T-cell (primary cell): ENCODE results near the gene MTA3. TPM values are rescaled to one million over a fixed set of nuclear protein-coding genes. Genes with fewer than 3 reads are reported as not detected.
A peak's percentile ranks its signal among the peaks of the same experiment; 100 is the strongest.
"Not testable (repeated sequence)": the region's sequence is repeated elsewhere in the genome, so short reads cannot be mapped to it uniquely, and the experiment has no call there.

Experiments used
- ATAC-seq, 4 experiments: fragments of 200-7000 bp in 3 of 4; fragments of 150-1000 bp in 1 of 4; cut with Tn5 transposase; replicated peaks in 1 of 4; 1 replicate in 3 of 4; 2 replicates in 1 of 4; pipeline ENCODE4 v1.10.0; 2021; ENCODE audit warnings: moderate library complexity in 3 of 4, mild to moderate bottlenecking in 2 of 4, moderate number of reproducible peaks in 1 of 4
- CTCF ChIA-PET, 2 donors: fragments of 300-600 bp; sonication (Branson Sonifier 250); formaldehyde crosslinking; loops; one replicate each; lab custom pipeline; 2022; ENCODE audit warnings: antibody characterized with exemption in 2 of 2; lab: Charles Lee
- POLR2A ChIA-PET, 2 donors: fragments of 300-600 bp; sonication (Branson Sonifier 250); formaldehyde crosslinking; loops; one replicate each; lab custom pipeline; 2022; ENCODE audit warnings: antibody characterized with exemption in 2 of 2; lab: Charles Lee
- DNase-seq, 35 experiments: peaks; one replicate each; pipeline versions ENCODE4 v3.0.0 to v3.0.0-alpha.2; 2013 to 2023
- H3K27ac ChIP-seq: one replicate; pipeline ENCODE4 v1.5.1; 2013; ENCODE audit warnings: low read length
- H3K27me3 ChIP-seq, 2 experiments: replicated peaks in 1 of 2; 1 replicate in 1 of 2; 2 replicates in 1 of 2; pipeline versions ENCODE4 v1.6.1 to v1.7.0; 2013; ENCODE audit warnings: low read length in 1 of 2, mixed read lengths in 1 of 2; ENCODE audit not compliant: control insufficient read depth in 2 of 2, insufficient read depth in 2 of 2; ENCODE audit errors: extremely low read depth in 1 of 2
- H3K36me3 ChIP-seq, 2 donors: 1 replicate in 1 of 2; 2 replicates in 1 of 2; pipeline versions ENCODE4 v1.6.1 to v1.7.0; 2013; ENCODE audit warnings: low read length in 1 of 2; ENCODE audit not compliant: control insufficient read depth in 2 of 2, insufficient read depth in 1 of 2; ENCODE audit errors: extremely low read depth in 1 of 2
- H3K4me1 ChIP-seq, 2 experiments: 1 replicate in 1 of 2; 2 replicates in 1 of 2; pipeline versions ENCODE4 v1.6.1 to v1.7.0; 2013; ENCODE audit warnings: low read length in 2 of 2, mixed read lengths in 1 of 2; ENCODE audit not compliant: insufficient read depth in 2 of 2, control insufficient read depth in 1 of 2; ENCODE audit errors: extremely low read depth in 1 of 2
- H3K4me3 ChIP-seq, 2 donors: 1 replicate in 1 of 2; 2 replicates in 1 of 2; pipeline versions ENCODE4 v1.5.1 to v1.7.0; 2013; ENCODE audit warnings: mild to moderate bottlenecking in 2 of 2, low read length in 1 of 2, moderate library complexity in 1 of 2; ENCODE audit not compliant: control insufficient read depth in 1 of 2; ENCODE audit errors: extremely low read depth in 1 of 2
- H3K9me3 ChIP-seq: 2 replicates; pipeline ENCODE4 v1.7.0; 2013
- H3K27ac Mint-ChIP-seq, 2 donors: one replicate each; pipeline ENCODE4 v1.8.0; 2020 to 2021; ENCODE audit warnings: mild to moderate bottlenecking in 2 of 2, mixed read lengths in 2 of 2
- H3K27me3 Mint-ChIP-seq, 2 donors: one replicate each; pipeline ENCODE4 v1.8.0; 2021 to 2022; ENCODE audit warnings: mixed read lengths in 2 of 2
- H3K36me3 Mint-ChIP-seq: one replicate; pipeline ENCODE4 v1.8.0; 2021; ENCODE audit warnings: mixed read lengths
- H3K4me1 Mint-ChIP-seq, 3 donors: one replicate each; pipeline ENCODE4 v1.8.0; 2020 to 2022; ENCODE audit warnings: mixed read lengths in 3 of 3, mild to moderate bottlenecking in 1 of 3
- H3K4me3 Mint-ChIP-seq, 3 donors: one replicate each; pipeline ENCODE4 v1.8.0; 2020 to 2022; ENCODE audit warnings: mild to moderate bottlenecking in 3 of 3, mixed read lengths in 3 of 3, moderate library complexity in 3 of 3
- H3K9me3 Mint-ChIP-seq, 3 donors: one replicate each; pipeline ENCODE4 v1.8.0; 2020 to 2022; ENCODE audit warnings: mixed read lengths in 3 of 3
- WGBS: methylation state at CpG from one replicate; pipeline ENCODE4 v1.1.5; 2013; ENCODE audit warnings: missing lambda C conversion rate; ENCODE audit not compliant: insufficient coverage; 5-methylcytosine and 5-hydroxymethylcytosine counted together
- total RNA-seq, 35 experiments: library from RNA in 6 of 35; stranded (reverse) in 6 of 35; fragments of 120-200 nt in 1 of 35; gene quantifications; one replicate each; pipeline versions ENCODE4 v1.2.1 to v1.2.4 and lab custom pipeline; 2013 to 2026

Gene MTA3
- total RNA-seq, 5 donors from 2014 or later (not counting 1 experiment from before 2014, with no cell fraction given) = 20.9 to 42.4 (median 24.6) TPM

GRCh38 chr2:42726680-42727079, 158.2 kb downstream of the MTA3 start:
- WGBS = 90% methylated on average over 2 of the region's 2 CpGs
- Mint-ChIP-seq H3K27ac (no peak overlapping the region), H3K4me3 (no peak overlapping the region), H3K4me1 (no peaks in the 10 kb centered on the region), H3K36me3 (peaks cover 73% of the 10 kb centered on the region), H3K9me3 (peaks cover 0 to 11% (median 2%) of the 10 kb centered on the region in 3 donors), H3K27me3 (no peaks in the 10 kb centered on the region)
- H3K27ac ChIP-seq = no peak overlapping the region
- ChIA-PET POLR2A (no interaction called here), CTCF (no interaction called here)
- DNase-seq = no peak
- no peaks in the 10 kb centered on the region for H3K4me1 ChIP-seq
- H3K4me3 ChIP-seq = no peak overlapping the region
- no peaks in the 10 kb centered on the region for H3K27me3 ChIP-seq
- H3K36me3 ChIP-seq = peaks cover 5 to 6% of the 10 kb centered on the region in 2 donors
- H3K9me3 ChIP-seq = no peaks in the 10 kb centered on the region
- no peak for ATAC-seq

DNA sequence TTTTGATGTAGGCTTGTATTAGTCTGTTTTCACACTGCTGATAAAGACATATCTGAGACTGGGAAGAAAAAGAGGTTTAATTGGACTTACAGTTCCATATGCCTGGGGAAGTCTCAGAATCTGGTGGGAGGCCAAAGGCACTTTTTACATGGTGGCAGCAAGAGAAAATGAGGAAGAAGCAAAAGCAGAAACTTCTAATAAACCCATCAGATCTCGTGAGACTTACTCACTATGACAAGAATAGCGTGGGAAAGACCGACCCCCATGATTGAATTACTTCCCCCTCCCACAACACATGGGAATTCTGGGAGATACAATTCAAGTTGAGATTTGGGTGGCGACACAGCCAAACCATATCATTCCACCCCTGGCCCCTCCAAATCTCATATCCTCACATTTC, 162.9 kb downstream of the MTA3 start:
- H3K4me1 Mint-ChIP-seq, H3K9me3 ChIP-seq, ATAC-seq, H3K27ac Mint-ChIP-seq, H3K4me3 Mint-ChIP-seq, H3K27me3 Mint-ChIP-seq, DNase-seq, CTCF ChIA-PET, POLR2A ChIA-PET, H3K27me3 ChIP-seq, H3K4me1 ChIP-seq, H3K27ac ChIP-seq, H3K4me3 ChIP-seq: not testable (repeated sequence)
- WGBS = 100% methylated on average over 3 of the region's 4 CpGs
- Mint-ChIP-seq H3K9me3 (peaks cover 20 to 40% (median 28%) of the 10 kb centered on the region in 3 donors), H3K36me3 (peaks cover 86% of the 10 kb centered on the region)
- H3K36me3 ChIP-seq = peaks cover 3 to 17% of the 10 kb centered on the region in 2 donors

DNA sequence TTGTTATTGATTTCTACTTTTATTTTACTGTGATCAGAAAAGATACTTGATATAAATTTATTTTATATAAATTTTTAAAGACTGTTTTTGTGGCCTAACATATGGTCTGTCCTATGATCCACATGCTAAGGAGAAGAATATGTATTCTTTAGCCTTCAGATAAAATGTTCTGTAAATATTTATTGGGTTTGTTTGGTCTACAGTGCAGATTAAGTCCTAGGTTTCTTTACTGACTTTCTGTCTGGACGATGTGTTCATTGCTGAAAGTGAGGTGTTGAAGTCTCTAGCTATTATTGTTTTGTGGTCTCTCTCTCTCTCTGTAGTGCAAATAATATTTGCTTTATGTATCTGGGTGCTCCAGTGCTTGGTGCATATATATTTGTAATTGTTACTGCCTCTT, 165.4 kb downstream of the MTA3 start:
- no peak overlapping the region for H3K27ac Mint-ChIP-seq
- Histone ChIP-seq H3K27me3 (no peaks in the 10 kb centered on the region), H3K4me3 (no peak overlapping the region), H3K4me1 (no peaks in the 10 kb centered on the region), H3K9me3 (no peaks in the 10 kb centered on the region), H3K27ac (no peak overlapping the region), H3K36me3 (peaks cover 4 to 22% of the 10 kb centered on the region in 2 donors)
- no peak for ATAC-seq
- WGBS = no CpG with 5 or more reads among the region's 1 CpG
- no peak overlapping the region for H3K4me3 Mint-ChIP-seq
- CTCF ChIA-PET = interaction anchor here in 1 of 2 donors (0.7 kb wide), 1 partner anchor 15 kb away, joined by 3 read pairs; no protein-coding TSS in a partner anchor
- H3K4me1 Mint-ChIP-seq = no peaks in the 10 kb centered on the region
- no peak for DNase-seq
- H3K9me3 Mint-ChIP-seq = peaks cover 20 to 49% (median 33%) of the 10 kb centered on the region in 3 donors
- peaks cover 91% of the 10 kb centered on the region for H3K36me3 Mint-ChIP-seq
- POLR2A ChIA-PET = no interaction called here
- H3K27me3 Mint-ChIP-seq = no peaks in the 10 kb centered on the region

DNA sequence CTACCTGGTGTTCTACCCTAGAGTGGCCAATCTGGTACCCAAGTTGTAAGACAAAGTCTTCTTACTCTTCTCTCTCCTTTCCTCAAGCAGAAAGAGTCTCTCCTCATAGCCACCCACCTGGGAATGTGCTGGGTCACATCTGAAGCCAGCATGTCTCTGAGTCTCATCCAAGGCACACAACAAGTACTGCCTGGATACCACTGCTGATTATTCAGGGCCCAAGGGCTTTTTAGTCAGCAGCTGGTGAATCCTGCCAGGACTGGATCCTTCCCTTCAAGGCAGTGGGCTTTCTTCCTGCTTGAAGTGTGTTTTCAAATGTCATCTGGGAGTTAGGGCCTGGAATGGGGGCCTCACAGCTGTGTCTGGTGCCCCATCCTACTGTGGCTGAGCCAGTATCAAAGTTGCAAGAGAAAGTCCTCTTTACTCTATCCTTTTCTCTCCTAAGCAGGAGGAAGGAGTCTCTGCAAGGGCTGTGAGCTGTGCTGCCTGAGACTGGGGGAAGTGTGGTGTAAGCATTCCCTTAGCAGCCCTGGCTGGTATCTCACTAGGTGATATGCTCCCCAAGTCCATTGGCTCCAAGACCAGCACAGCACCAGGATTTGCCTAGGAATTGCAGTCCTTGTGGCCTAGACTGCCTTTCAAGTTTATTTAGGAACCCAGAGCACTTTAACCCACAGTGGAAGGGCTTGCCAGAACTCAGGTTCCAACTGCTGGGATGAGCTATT, 168.3 kb downstream of the MTA3 start:
- POLR2A ChIA-PET = interaction anchor here in 1 of 2 donors (0.5 kb wide), 1 partner anchor 804 kb away, joined by 7 read pairs; no protein-coding TSS in a partner anchor
- H3K4me3 Mint-ChIP-seq = no peak overlapping the region
- ATAC-seq (no peak), DNase-seq (no peak)
- H3K27me3 Mint-ChIP-seq = no peaks in the 10 kb centered on the region
- peaks cover 4 to 22% of the 10 kb centered on the region in 2 donors for H3K36me3 ChIP-seq
- CTCF ChIA-PET = no interaction called here
- peaks cover 0 to 18% (median 3%) of the 10 kb centered on the region in 3 donors for H3K4me1 Mint-ChIP-seq
- H3K36me3 Mint-ChIP-seq = peaks cover 91% of the 10 kb centered on the region
- H3K9me3 ChIP-seq = no peaks in the 10 kb centered on the region
- H3K27ac Mint-ChIP-seq = no peak overlapping the region
- H3K4me1 ChIP-seq = no peaks in the 10 kb centered on the region
- no peak overlapping the region for H3K27ac ChIP-seq
- peaks cover 20 to 42% (median 33%) of the 10 kb centered on the region in 3 donors for H3K9me3 Mint-ChIP-seq
- H3K27me3 ChIP-seq = no peaks in the 10 kb centered on the region
- H3K4me3 ChIP-seq = no peak overlapping the region

DNA sequence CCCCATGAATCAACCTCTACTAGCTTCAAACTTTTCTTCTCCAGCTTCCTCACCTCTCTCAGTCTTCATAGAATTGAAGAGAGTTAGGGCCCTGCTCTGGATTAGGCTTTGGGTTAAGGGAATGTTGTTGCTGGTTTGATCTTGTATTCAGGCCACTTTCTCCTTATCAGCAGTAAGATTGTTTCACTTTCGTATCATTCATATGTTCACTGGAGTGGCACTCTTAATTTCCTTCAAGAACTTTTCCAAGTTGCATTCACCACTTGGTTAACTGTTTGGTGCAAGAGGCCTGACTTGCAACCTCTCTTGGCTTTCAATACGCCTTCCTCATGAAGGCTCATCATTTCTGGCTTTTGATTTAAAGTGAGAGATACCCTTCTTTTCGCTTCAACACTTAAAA, 172.7 kb downstream of the MTA3 start:
- no CpG with 5 or more reads among the region's 3 CpGs for WGBS
- ATAC-seq (no peak), DNase-seq (no peak)
- H3K36me3 ChIP-seq = peaks cover 4 to 10% of the 10 kb centered on the region in 2 donors
- H3K36me3 Mint-ChIP-seq = peaks cover 58% of the 10 kb centered on the region
- no peaks in the 10 kb centered on the region for H3K27me3 ChIP-seq
- H3K27ac ChIP-seq = no peak overlapping the region
- H3K9me3 ChIP-seq = no peaks in the 10 kb centered on the region
- H3K27me3 Mint-ChIP-seq = no peaks in the 10 kb centered on the region
- no peak overlapping the region for H3K4me3 ChIP-seq
- ChIA-PET POLR2A (no interaction called here), CTCF (no interaction called here)
- no peaks in the 10 kb centered on the region for H3K4me1 ChIP-seq
- no peak overlapping the region for H3K27ac Mint-ChIP-seq
- peaks cover 2 to 14% (median 8%) of the 10 kb centered on the region in 3 donors for H3K9me3 Mint-ChIP-seq
- peaks cover 0 to 18% (median 3%) of the 10 kb centered on the region in 3 donors for H3K4me1 Mint-ChIP-seq
- H3K4me3 Mint-ChIP-seq = peak overlapping the region in 1 of 3 donors; percentile 20

DNA sequence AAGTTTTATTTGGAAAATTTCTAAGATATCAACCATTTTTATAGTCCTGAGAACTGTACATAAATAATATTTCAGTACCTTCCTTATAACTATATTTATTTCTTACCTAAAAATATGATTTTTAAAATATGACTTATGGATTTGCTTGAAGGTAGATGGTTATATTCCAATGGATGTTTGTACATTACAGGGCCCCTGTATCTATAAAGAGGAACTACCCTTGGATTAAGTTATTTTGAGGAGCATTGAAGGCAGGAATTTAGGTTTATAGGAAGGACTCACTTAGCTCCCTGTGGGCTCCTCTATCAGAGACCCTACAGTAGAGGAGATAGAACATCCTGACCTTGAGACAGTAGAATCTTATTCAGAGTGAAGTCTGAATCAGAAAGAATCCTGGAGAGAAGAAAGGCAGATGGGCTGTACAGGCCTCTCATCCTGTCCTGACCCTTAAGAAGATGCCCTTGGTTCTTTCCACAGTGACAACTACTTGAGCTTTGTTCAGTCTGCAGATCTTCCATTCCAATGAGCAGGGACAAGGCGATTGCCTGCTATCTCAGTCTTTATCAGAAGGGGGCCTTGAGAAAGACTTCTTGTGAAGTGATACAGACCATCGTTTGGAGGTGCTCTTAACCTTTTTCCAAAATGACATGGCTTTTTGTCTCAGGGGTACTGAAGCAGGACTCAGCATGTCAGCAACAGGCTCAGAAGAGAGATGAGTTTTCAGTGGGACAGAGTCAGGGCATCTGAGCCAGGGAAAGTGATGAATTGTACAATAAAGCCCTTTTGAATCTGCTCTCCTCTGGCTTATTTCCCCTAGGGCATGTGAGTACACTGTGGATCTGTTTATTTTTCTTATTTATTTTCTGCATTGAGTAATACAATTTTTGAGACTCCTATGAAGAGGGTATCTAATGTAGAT, 174.6 kb downstream of the MTA3 start:
- H3K9me3 ChIP-seq = no peaks in the 10 kb centered on the region
- POLR2A ChIA-PET = no interaction called here
- no peaks in the 10 kb centered on the region for H3K4me1 ChIP-seq
- 61% methylated on average over 2 of the region's 2 CpGs for WGBS
- no peak overlapping the region for H3K27ac ChIP-seq
- H3K9me3 Mint-ChIP-seq = peaks cover 0 to 8% (median 3%) of the 10 kb centered on the region in 3 donors
- peaks cover 5 to 6% of the 10 kb centered on the region in 2 donors for H3K36me3 ChIP-seq
- ATAC-seq (no peak), DNase-seq (no peak)
- H3K4me3 ChIP-seq = no peak overlapping the region
- H3K4me3 Mint-ChIP-seq = no peak overlapping the region
- CTCF ChIA-PET = no interaction called here
- H3K4me1 Mint-ChIP-seq = peaks cover 0 to 18% (median 3%) of the 10 kb centered on the region in 3 donors
- no peak overlapping the region for H3K27ac Mint-ChIP-seq
- peaks cover 50% of the 10 kb centered on the region for H3K36me3 Mint-ChIP-seq
- H3K27me3 ChIP-seq = no peaks in the 10 kb centered on the region
- H3K27me3 Mint-ChIP-seq = no peaks in the 10 kb centered on the region
